Measurements from ENCODE around the gene TCOF1.

DNA sequence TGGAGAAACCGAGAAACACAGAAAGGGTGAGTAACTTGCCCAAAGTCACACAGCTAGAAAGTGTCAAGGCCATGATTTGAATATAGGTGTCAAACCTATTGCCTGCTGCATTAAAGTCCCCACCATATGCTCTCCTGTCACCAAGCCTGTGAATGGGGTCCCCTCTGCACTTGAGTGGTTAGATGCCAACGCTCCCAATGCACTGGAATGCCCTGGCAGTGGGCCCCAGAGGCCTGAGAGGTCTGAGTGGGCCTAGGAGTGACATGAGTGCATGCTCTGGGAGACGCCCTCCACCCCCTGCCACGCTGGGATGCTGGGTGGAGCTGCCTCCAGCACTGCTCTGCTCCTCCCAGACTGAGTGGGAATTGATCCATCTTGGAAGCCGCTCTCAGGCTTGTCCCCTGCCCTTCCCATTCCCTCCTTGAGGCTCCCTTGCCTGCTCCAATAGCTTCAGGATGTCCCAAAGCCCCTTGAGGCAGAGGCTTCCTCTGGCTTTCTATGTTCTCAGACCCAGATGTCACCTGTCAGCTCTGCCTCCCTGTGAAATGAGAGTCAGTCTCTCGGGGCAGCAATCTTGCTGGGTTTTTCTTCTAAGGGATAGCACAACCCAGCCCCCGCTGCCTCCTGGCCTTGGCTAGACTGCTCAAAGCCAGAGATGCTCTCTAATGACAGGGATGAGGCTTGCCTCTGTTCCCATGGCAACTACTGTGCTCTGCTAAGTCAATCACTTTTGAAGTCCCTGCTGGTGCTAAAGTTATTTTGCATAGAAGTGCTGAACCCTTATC lies 48.2 kb upstream of the TCOF1 start:
- TF ChIP-seq, protein P1, sequence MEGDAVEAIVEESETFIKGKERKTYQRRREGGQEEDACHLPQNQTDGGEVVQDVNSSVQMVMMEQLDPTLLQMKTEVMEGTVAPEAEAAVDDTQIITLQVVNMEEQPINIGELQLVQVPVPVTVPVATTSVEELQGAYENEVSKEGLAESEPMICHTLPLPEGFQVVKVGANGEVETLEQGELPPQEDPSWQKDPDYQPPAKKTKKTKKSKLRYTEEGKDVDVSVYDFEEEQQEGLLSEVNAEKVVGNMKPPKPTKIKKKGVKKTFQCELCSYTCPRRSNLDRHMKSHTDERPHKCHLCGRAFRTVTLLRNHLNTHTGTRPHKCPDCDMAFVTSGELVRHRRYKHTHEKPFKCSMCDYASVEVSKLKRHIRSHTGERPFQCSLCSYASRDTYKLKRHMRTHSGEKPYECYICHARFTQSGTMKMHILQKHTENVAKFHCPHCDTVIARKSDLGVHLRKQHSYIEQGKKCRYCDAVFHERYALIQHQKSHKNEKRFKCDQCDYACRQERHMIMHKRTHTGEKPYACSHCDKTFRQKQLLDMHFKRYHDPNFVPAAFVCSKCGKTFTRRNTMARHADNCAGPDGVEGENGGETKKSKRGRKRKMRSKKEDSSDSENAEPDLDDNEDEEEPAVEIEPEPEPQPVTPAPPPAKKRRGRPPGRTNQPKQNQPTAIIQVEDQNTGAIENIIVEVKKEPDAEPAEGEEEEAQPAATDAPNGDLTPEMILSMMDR (IDR thresholded peaks at IDR 0.05): no peak
- TF ChIP-seq EP300 (IDR thresholded peaks at IDR 0.05) (no peak), POLR2AphosphoS5 (IDR thresholded peaks at IDR 0.05) (no peak), POLR2A (IDR thresholded peaks at IDR 0.05; ENCODE audit: low read depth) (no peak)

Data from esophagus muscularis mucosa (tissue), 4 donors.